MM.1S (cell line): ENCODE results near the gene BZW2.

ENCODE experiments used
- DNase-seq: peaks from one replicate; pipeline ENCODE4 v3.0.0-alpha.2; 2015
- H2AFZ ChIP-seq: fragments of 300-600 bp; sonication (generic); 2 replicates; pipeline ENCODE4 v1.6.0; 2016; ENCODE audit warnings: antibody characterized with exemption, low read length
- H3F3A ChIP-seq: fragments of 300-600 bp; sonication (generic); 2 replicates; pipeline ENCODE4 v1.6.1; 2016; ENCODE audit warnings: mild to moderate bottlenecking, antibody characterized with exemption, low read length, moderate library complexity, mixed read lengths; ENCODE audit not compliant: insufficient read depth
- H3K27ac ChIP-seq: fragments of 300-600 bp; sonication (generic); 2 replicates; pipeline ENCODE4 v1.5.1; 2016; ENCODE audit warnings: mild to moderate bottlenecking, low read length
- H3K27me3 ChIP-seq: fragments of 300-600 bp; sonication (generic); replicated peaks from 2 replicates; pipeline ENCODE4 v1.6.0; 2016; ENCODE audit warnings: low read length; ENCODE audit not compliant: insufficient read depth
- H3K36me3 ChIP-seq: fragments of 300-600 bp; sonication (generic); replicated peaks from 2 replicates; pipeline ENCODE4 v1.6.1; 2016; ENCODE audit warnings: mild to moderate bottlenecking, low read length, mixed read lengths; ENCODE audit not compliant: insufficient read depth
- H3K4me1 ChIP-seq: fragments of 300-600 bp; sonication (generic); 2 replicates; pipeline ENCODE4 v1.6.1; 2016; ENCODE audit warnings: low read length, mixed read lengths
- H3K4me2 ChIP-seq: fragments of 300-600 bp; sonication (generic); 2 replicates; pipeline ENCODE4 v1.6.0; 2016; ENCODE audit warnings: low read depth, low read length
- H3K4me3 ChIP-seq: fragments of 300-600 bp; sonication (generic); 2 replicates; pipeline ENCODE4 v1.5.1; 2016; ENCODE audit warnings: low read length, mixed read lengths
- H3K79me2 ChIP-seq: fragments of 300-600 bp; sonication (generic); 2 replicates; pipeline ENCODE4 v1.6.1; 2016; ENCODE audit warnings: mixed run types, low read length, mixed read lengths
- H3K9ac ChIP-seq: fragments of 300-600 bp; sonication (generic); 2 replicates; pipeline ENCODE4 v1.6.1; 2016; ENCODE audit warnings: low read length, mixed read lengths
- H3K9me2 ChIP-seq: fragments of 300-600 bp; sonication (generic); replicated peaks from 2 replicates; pipeline ENCODE4 v1.6.1; 2016; ENCODE audit warnings: mild to moderate bottlenecking, low read length, mixed read lengths; ENCODE audit not compliant: insufficient read depth
- H3K9me3 ChIP-seq: fragments of 300-600 bp; sonication (generic); replicated peaks from 2 replicates; pipeline ENCODE4 v1.6.1; 2016; ENCODE audit warnings: mild to moderate bottlenecking, low read length, mixed read lengths; ENCODE audit not compliant: insufficient read depth
- H4K20me1 ChIP-seq: fragments of 300-600 bp; sonication (generic); 2 replicates; pipeline ENCODE4 v1.6.1; 2016; ENCODE audit warnings: mild to moderate bottlenecking, low read length, moderate library complexity, mixed read lengths; ENCODE audit not compliant: insufficient read depth
- EZH2 ChIP-seq: fragments of 300-600 bp; sonication (generic); optimal IDR thresholded peaks from 2 replicates; pipeline ENCODE3; 2017; ENCODE audit warnings: low read depth, mild to moderate bottlenecking, antibody characterized with exemption, low read length, mixed read lengths
- EZH2phosphoT487 ChIP-seq: fragments of 300-600 bp; sonication (generic); IDR thresholded peaks from 2 replicates; pipeline ENCODE4 v1.6.1; 2018; ENCODE audit warnings: antibody characterized with exemption, low read length
- TF ChIP-seq, protein P1 (sequence below): fragments of 300-600 bp; sonication (generic); IDR thresholded peaks from 2 replicates; pipeline ENCODE4 v1.5.1; 2016; ENCODE audit warnings: antibody characterized with exemption, low read length, mixed read lengths

BZW2 gene

DNA sequence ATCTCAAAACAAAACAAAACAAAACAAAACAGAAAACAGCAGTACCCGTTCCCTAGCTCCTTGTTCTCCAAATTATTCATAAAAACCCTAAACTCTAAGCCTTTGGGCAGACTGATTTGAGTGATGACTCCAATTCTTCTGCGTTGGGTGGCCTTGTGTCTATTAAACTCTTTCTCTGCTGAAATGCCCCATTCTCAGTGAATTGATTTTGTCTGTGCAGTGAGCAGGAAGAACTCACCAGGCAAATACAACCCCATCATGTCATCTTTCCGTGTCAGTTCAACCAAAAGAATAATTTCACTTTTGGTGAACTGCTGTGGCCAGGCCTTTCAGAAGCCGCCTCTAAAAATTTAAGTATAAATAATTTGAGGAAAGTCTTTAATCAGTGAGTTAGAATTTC is 89.0 kb downstream of the BZW2 start:
- no peaks in the 10 kb centered on the region for H4K20me1 ChIP-seq
- H2AFZ ChIP-seq: no peak overlapping the region
- no peaks in the 10 kb centered on the region for H3K9me2 ChIP-seq
- no peak overlapping the region for H3K27ac ChIP-seq
- no peak overlapping the region for H3K4me2 ChIP-seq
- H3K4me3 ChIP-seq: no peak overlapping the region
- H3K27me3 ChIP-seq: no peaks in the 10 kb centered on the region
- no peak for DNase-seq
- no peaks in the 10 kb centered on the region for H3K9me3 ChIP-seq
- no peaks in the 10 kb centered on the region for H3K4me1 ChIP-seq
- H3K36me3 ChIP-seq: no peaks in the 10 kb centered on the region
- TF ChIP-seq EZH2 (no peak), EZH2phosphoT487 (no peak)
- TF ChIP-seq, protein P1, sequence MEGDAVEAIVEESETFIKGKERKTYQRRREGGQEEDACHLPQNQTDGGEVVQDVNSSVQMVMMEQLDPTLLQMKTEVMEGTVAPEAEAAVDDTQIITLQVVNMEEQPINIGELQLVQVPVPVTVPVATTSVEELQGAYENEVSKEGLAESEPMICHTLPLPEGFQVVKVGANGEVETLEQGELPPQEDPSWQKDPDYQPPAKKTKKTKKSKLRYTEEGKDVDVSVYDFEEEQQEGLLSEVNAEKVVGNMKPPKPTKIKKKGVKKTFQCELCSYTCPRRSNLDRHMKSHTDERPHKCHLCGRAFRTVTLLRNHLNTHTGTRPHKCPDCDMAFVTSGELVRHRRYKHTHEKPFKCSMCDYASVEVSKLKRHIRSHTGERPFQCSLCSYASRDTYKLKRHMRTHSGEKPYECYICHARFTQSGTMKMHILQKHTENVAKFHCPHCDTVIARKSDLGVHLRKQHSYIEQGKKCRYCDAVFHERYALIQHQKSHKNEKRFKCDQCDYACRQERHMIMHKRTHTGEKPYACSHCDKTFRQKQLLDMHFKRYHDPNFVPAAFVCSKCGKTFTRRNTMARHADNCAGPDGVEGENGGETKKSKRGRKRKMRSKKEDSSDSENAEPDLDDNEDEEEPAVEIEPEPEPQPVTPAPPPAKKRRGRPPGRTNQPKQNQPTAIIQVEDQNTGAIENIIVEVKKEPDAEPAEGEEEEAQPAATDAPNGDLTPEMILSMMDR: no peak
- no peaks in the 10 kb centered on the region for H3K79me2 ChIP-seq
- H3K9ac ChIP-seq: no peak overlapping the region
- no peaks in the 10 kb centered on the region for H3F3A ChIP-seq

DNA sequence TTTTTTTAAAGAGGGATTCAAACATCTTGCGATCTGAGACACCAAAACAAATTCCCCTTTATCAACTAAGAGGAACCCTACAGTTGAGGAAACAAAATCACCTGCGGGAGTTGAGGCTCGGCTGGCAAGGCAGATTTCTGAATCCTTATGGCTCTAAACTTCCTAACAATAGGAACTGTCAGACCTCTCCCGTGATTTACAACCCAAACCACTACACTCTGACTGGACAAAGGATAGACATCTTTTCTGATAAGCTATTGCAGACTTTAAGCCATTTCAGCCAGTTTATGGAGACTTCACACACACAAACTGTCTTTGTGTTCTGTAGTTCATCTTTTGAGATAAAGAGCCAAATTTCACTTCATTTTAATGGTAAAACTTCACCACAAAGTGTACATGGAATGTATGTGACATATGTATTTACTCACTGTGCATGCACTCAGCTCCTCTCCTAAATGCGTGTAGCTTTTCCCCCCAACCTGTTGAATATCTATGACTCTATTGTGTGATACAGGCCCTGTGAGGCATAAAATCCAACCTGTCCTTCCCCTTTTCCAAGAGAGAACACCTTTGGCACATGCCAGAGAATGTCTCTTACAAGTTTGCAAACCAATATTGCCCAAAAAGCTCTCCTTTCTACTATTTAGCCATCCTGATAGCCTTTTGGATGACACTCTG is 92.2 kb downstream of the BZW2 start:
- H3K4me2 ChIP-seq: no peak overlapping the region
- no peaks in the 10 kb centered on the region for H4K20me1 ChIP-seq
- H3K36me3 ChIP-seq: no peaks in the 10 kb centered on the region
- no peaks in the 10 kb centered on the region for H3K4me1 ChIP-seq
- TF ChIP-seq EZH2phosphoT487 (no peak), EZH2 (no peak)
- TF ChIP-seq, protein P1: no peak
- no peak overlapping the region for H3K27ac ChIP-seq
- H3F3A ChIP-seq: no peaks in the 10 kb centered on the region
- no peak overlapping the region for H3K9ac ChIP-seq
- no peaks in the 10 kb centered on the region for H3K9me3 ChIP-seq
- H3K4me3 ChIP-seq: no peak overlapping the region
- H3K9me2 ChIP-seq: no peaks in the 10 kb centered on the region
- H3K27me3 ChIP-seq: no peaks in the 10 kb centered on the region
- H2AFZ ChIP-seq: no peak overlapping the region
- DNase-seq: no peak
- H3K79me2 ChIP-seq: no peaks in the 10 kb centered on the region

DNA sequence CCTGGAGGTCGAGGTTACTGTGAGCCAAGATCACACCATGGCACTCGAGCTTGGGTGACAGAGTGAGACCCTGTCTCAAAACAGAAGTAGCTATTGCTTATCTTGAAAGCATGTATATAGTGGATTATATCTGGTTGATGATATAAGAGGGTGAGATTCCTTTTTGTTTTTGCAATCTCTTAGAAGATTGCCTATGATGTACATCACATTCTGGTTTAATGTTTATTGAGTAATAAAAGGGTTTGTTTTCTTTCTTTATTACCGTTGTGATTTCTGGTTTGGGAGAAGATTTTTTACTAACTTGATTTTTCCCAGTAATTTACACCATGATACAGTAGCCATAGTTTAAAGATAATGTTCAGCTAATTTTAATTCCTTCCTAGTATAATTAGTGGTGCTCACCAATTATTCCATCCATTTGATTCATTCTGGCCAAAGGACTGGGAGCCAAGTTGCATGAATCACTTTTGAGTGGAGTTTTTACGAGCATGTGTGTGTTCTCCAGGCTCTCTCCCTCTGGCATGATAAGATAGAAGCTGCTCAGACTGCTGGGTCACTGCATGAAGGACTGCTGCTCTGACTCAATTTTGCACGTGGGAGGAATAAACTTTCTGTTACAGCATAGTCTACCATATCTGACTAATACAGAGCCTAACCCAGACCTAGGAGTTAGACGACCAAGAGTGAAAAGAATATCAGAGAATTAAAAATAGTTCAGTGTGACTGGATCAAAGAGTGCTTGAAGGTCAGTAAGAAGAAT is 94.1 kb downstream of the BZW2 start:
- no peak overlapping the region for H2AFZ ChIP-seq
- DNase-seq: no peak
- H3K36me3 ChIP-seq: no peaks in the 10 kb centered on the region

More for the DNA sequence above, 94.1 kb downstream of the BZW2 start:
- no peaks in the 10 kb centered on the region for H3K79me2 ChIP-seq
- H3K27ac ChIP-seq: no peak overlapping the region
- no peak overlapping the region for H3K4me3 ChIP-seq
- no peak overlapping the region for H3K4me2 ChIP-seq
- no peak for TF ChIP-seq EZH2
- TF ChIP-seq, protein P1: no peak
- TF ChIP-seq EZH2phosphoT487: no peak
- H3K9ac ChIP-seq: no peak overlapping the region
- H3K27me3 ChIP-seq: no peaks in the 10 kb centered on the region
- no peaks in the 10 kb centered on the region for H3F3A ChIP-seq
- no peaks in the 10 kb centered on the region for H3K9me2 ChIP-seq
- H3K9me3 ChIP-seq: no peaks in the 10 kb centered on the region
- no peaks in the 10 kb centered on the region for H4K20me1 ChIP-seq
- H3K4me1 ChIP-seq: no peaks in the 10 kb centered on the region
